GM10248 (cell line): ENCODE results near the gene APOL1.
"Not testable (repeated sequence)": the region's sequence is repeated elsewhere in the genome, so short reads cannot be mapped to it uniquely, and the experiment has no call there.

Experiments used
- CTCF ChIA-PET: fragments of 300-600 bp; sonication (Branson Sonifier 250); formaldehyde crosslinking; extraction: SDS; loops from one replicate; lab custom pipeline; 2021; ENCODE audit warnings: antibody characterized with exemption; lab: Yijun Ruan, JAX
- POLR2A ChIA-PET: fragments of 350-650 bp; sonication (Branson Sonifier 250); formaldehyde crosslinking; extraction: SDS; loops from one replicate; lab custom pipeline; 2020; ENCODE audit warnings: antibody characterized with exemption; lab: Yijun Ruan, JAX
- DNase-seq: peaks from one replicate; pipeline ENCODE4 v3.0.0; 2012; ENCODE audit errors: extremely low spot score
- TF ChIP-seq, protein P1 (sequence below): IDR thresholded peaks from 2 replicates; pipeline ENCODE4 v1.5.1; 2012; ENCODE audit warnings: mild to moderate bottlenecking, low read depth; ENCODE audit errors: extremely low read depth, missing control alignments, control extremely low read depth

The APOL1 gene, protein sequence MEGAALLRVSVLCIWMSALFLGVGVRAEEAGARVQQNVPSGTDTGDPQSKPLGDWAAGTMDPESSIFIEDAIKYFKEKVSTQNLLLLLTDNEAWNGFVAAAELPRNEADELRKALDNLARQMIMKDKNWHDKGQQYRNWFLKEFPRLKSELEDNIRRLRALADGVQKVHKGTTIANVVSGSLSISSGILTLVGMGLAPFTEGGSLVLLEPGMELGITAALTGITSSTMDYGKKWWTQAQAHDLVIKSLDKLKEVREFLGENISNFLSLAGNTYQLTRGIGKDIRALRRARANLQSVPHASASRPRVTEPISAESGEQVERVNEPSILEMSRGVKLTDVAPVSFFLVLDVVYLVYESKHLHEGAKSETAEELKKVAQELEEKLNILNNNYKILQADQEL

DNA sequence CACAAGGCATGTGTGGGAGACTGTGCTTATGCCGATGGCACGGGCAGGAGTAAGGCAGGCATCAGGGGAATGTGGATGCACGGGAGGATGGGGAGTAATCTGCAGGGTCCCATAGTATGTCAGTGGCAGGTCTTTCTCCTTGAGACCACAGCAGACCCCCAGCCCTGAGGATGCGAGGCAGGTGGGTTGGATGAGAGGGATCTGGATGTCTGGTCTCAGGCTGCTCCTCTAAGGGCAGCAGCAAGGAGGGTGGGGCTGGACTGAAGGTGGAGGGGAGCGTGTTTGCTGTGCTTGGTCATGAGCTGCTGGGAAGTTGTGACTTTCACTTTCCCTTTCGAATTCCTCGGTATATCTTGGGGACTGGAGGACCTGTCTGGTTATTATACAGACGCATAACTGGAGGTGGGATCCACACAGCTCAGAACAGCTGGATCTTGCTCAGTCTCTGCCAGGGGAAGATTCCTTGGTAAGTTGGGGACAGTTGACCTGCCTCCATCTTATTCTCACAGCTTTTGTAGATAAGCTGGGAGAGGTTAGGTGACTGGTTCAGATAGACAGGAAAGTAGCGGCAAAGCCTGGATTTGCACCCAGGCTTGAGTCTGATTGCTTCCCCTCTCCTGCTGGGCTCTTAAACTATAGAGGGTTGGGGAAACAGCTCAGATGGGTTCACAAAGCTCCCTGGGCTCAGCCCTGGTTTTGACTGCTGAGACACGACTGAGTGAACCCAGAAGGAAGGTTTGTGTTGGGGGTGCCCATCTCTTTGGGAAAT is at the start of gene APOL1:
APOL1 (plus strand) TSS at position 380 of the 769 bp plus-strand sequence. CDS start 1,823 bp downstream, outside the sequence.
- ChIA-PET CTCF (interaction anchor here (0.9 to 5.7 kb wide), 4 partner anchors 10 to 34 kb away, joined by 3 to 46 read pairs (median 12); partner anchors contain the start of gene APOL2), POLR2A (interaction anchor here (0.5 kb wide), 1 partner anchor 61 kb away, joined by 3 read pairs; no protein-coding TSS in a partner anchor)
- peak; percentile 66 for DNase-seq
- TF ChIP-seq, protein P1, sequence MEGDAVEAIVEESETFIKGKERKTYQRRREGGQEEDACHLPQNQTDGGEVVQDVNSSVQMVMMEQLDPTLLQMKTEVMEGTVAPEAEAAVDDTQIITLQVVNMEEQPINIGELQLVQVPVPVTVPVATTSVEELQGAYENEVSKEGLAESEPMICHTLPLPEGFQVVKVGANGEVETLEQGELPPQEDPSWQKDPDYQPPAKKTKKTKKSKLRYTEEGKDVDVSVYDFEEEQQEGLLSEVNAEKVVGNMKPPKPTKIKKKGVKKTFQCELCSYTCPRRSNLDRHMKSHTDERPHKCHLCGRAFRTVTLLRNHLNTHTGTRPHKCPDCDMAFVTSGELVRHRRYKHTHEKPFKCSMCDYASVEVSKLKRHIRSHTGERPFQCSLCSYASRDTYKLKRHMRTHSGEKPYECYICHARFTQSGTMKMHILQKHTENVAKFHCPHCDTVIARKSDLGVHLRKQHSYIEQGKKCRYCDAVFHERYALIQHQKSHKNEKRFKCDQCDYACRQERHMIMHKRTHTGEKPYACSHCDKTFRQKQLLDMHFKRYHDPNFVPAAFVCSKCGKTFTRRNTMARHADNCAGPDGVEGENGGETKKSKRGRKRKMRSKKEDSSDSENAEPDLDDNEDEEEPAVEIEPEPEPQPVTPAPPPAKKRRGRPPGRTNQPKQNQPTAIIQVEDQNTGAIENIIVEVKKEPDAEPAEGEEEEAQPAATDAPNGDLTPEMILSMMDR: no peak

DNA sequence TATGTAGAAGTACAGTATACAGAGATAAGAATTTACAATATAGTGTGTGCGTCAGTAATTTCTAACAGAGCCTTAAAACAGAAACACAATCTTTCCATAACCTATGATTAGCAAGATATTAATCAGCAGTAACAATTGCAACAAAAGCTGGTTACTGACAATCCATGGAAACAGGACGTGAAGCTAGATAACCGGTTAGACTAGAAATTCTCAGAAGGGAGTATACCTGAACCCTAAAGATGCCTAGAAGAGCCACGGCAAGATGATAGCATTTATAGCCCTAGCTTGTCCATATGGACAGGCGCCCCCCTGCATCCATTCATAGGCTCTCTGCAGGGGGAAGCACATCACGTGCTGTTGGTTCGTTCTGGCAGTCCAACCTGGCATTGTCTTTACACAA is 49.5 kb upstream of the APOL1 start:
- CTCF ChIA-PET: interaction anchor here (1.6 to 1.8 kb wide), 2 partner anchors 9 to 83 kb away, joined by 5 to 6 read pairs; no protein-coding TSS in a partner anchor
- POLR2A ChIA-PET, DNase-seq: not testable (repeated sequence)

DNA sequence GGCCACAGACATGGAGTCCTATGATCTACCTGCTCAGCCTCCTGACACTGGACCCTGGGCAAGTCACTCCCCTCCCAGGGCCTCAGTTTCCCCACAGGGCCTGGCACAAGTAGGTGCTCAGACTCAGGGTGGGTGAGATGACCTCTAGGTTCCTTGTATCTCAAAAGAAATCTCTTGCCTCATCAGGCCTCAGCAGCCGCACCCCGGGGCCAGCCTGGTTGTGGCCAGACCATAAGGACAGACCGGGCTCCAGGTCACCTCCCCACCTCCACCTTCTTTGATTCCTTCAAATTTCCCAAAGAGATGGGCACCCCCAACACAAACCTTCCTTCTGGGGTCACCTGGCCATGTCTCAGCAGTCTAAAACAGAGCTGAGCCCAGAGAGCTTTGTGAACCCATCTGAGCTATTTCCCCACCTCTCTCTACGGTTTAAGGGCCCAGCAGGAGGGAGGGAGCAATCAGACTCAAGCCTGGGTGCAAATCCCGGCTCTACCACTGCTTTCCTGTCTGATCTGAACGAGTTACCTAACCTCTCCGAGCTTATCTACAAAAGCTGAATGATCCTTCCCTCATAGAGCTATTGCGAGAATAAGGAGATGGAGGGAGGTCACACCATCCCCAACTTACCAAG is 48.8 kb upstream of the APOL1 start:
- TF ChIP-seq, protein P1: no peak
- ChIA-PET POLR2A (no interaction called here), CTCF (interaction anchor here (0.7 to 1.6 kb wide), 3 partner anchors 9 to 24 kb away, joined by 3 to 6 read pairs (median 3); no protein-coding TSS in a partner anchor)
- no peak for DNase-seq

DNA sequence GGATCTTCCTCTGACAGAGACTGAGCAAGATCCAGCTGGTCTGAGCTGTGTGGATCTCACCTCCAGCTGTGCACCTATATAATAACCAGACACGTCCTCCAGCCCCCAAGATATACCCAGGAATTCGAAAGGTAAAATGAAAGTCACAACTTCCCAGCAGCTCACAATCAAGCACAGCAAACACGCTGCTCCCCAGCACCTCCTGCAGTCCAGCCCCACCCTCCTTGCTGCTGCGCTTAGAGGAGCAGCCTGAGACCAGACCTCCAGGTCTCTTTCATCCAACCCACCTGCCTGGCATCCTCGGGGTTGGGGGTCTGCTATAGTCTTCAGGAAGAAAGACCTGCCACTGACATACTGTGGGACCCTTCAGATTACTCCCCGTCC is 48.3 kb upstream of the APOL1 start:
- TF ChIP-seq, protein P1: no peak
- POLR2A ChIA-PET: no interaction called here
- DNase-seq: no peak
- CTCF ChIA-PET: interaction anchor here (0.7 to 1.6 kb wide), 3 partner anchors 10 to 24 kb away, joined by 3 to 6 read pairs (median 3); no protein-coding TSS in a partner anchor

DNA sequence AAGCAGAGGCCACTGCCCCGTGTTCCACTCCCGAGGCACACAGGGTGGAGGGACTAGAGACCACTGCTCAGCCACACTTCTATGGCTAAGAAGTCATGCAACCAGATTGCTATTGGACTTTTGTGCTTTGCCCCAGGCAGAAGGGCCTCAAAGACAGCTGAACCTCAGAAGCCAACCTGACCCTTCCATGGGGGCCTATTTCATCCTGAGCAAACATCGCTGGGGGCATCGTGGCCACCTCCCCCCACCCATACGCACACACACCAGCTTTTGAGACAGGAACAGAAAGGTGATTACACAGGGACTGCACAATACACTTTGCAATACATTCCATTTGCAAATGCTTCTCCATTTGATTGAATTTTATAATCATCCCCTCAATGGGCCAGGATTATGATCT is 47.4 kb upstream of the APOL1 start:
- DNase-seq, CTCF ChIA-PET, POLR2A ChIA-PET: not testable (repeated sequence)

DNA sequence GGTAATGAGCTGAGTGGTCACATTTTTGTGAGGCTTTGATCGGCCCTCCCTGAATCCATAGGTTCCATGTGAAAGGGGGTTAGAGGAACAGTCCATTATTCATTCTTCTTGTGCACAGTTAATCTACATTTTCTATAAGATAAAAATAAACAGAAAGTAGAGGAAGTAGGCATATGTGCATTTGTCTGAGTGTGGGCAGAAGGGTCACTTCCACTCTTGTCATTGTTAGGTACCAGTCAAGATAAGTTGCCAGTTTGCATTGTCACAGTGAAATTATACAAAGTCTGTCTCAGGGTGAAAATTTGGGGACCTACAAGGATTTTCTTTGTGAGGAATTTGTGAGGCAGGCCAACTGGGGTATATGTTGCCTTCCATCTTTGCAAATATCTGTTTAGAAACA is 46.7 kb upstream of the APOL1 start:
- DNase-seq: no peak
- TF ChIP-seq, protein P1: no peak
- POLR2A ChIA-PET: no interaction called here
- CTCF ChIA-PET: interaction anchor here (1.2 kb wide), 1 partner anchor 29 kb away, joined by 3 read pairs; no protein-coding TSS in a partner anchor

DNA sequence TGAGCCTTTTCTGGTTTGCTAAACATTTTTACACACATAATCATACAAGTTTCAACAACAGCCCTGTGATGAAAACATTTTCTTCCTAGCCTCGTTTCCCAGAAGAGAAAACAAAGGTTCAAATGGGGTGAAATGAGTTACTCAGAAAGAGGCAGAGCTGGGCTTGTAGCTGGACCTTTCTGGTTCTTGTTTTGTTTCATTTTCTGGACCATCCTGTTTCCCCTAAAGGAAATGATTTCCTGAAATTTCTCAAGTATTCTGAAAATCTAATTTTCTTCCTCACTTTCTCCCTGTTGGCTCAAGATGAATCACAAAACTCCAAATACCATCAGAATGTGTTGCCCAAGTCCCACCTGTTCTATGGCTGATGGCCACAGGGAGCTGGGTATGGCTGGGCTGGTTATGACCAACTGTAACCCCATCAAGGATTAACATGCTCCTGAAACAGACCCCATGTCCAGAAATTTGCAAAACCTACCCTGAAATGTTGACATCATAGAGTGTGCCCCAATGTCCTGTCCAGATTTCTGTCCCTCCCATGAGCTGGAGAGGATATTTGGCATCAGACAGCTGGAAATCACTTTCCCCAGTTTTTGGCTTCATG is 44.7 kb upstream of the APOL1 start:
- TF ChIP-seq, protein P1: no peak
- ChIA-PET CTCF (interaction anchor here (0.8 to 1.5 kb wide), 2 partner anchors 9 to 10 kb away, joined by 3 to 4 read pairs; no protein-coding TSS in a partner anchor), POLR2A (no interaction called here)
- no peak for DNase-seq
